ENCODE data around the gene MUC5AC. TPM values are rescaled to one million over a fixed set of nuclear protein-coding genes. Genes with fewer than 3 reads are reported as not detected.

The MUC5AC gene
- total RNA-seq, 5 donors from 2014 or later (not counting 1 experiment from before 2014, with no cell fraction given) = 0.03 TPM; not detected in 2

DNA sequence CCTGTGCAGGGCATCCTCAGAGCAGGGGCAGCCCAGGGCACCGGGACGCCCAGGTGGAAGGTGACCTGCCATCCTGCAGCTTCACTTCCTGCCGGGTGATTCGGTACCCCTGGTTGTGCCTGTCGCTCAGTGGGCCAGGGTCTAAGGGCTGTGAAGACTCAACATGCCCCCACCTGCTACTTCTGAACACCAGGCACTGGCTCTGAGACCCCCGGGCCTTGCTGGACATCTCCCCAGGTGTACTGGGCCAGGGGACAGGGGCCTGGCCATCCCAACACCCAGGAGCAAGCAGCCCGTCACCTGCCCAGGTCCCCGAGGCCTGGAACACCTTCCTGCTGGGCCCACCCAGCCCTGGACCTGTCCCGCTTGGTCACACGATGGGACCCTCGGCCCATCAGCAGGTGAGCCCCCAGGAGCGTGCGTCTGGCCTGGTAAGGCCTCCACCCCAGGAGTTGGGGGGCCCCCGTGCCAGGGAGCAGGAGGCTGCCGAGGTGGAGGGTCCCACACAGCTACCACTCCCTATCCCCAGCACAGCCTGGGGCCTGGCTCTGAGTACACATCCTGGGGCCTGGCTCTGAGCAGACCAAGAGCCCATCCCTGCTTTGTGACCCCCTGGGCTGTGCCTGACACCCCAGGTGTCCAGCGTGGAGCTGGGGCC, 61.2 kb downstream of the MUC5AC start:
- CTCF ChIA-PET = no interaction called here
- peaks cover 3 to 12% (median 8%) of the 10 kb centered on the region in 3 donors for H3K9me3 Mint-ChIP-seq
- DNase-seq = no peak

DNA sequence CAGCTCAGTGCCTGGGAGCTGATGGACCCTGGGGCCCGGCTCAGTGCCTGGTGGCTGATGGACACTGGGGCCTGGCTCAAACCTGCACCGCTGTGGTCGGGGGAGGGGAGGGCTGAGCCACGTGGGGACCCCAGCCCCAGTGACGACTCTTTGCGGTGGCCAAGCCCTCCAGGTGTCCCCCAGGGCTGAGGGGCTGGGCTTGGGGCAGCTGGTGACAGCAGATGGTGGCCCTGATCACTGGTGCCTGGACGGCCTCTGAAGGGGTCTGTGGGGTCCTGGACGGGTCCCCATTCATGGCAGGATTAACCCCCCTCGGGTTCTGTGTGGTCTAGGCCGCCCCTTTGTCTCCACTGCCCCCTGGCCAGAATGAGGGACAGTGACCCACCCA, 61.7 kb downstream of the MUC5AC start:
- no peak overlapping the region for H3K27ac Mint-ChIP-seq
- no peaks in the 10 kb centered on the region for H3K4me1 Mint-ChIP-seq
- Histone ChIP-seq H3K27ac (ENCODE audit: low read length) (no peak overlapping the region), H3K36me3 (ENCODE audit: control insufficient read depth in 2 of 2, extremely low read depth in 1 of 2, insufficient read depth in 1 of 2, low read length in 1 of 2) (no peaks in the 10 kb centered on the region), H3K9me3 (no peaks in the 10 kb centered on the region), H3K4me3 (ENCODE audit: control insufficient read depth in 1 of 2, extremely low read depth in 1 of 2, low read length in 1 of 2) (no peak overlapping the region), H3K4me1 (ENCODE audit: control insufficient read depth in 1 of 2, extremely low read depth in 1 of 2, insufficient read depth in 2 of 2, low read length in 2 of 2) (no peaks in the 10 kb centered on the region), H3K27me3 (replicated peaks in 1 of 2; ENCODE audit: control insufficient read depth in 2 of 2, extremely low read depth in 1 of 2, insufficient read depth in 2 of 2, low read length in 1 of 2) (peaks cover 0 to 56% of the 10 kb centered on the region in 2 experiments)
- DNase-seq (no peak), ATAC-seq (replicated peaks in 1 of 4) (no peak)
- POLR2A ChIA-PET = no interaction called here
- no peaks in the 10 kb centered on the region for H3K36me3 Mint-ChIP-seq
- WGBS (ENCODE audit: insufficient coverage) = 65% methylated on average over 10 of the region's 10 CpGs
- H3K27me3 Mint-ChIP-seq = peaks cover 11 to 18% of the 10 kb centered on the region in 2 donors
- H3K9me3 Mint-ChIP-seq = peaks cover 0 to 7% (median 3%) of the 10 kb centered on the region in 3 donors
- no peak overlapping the region for H3K4me3 Mint-ChIP-seq
- CTCF ChIA-PET = no interaction called here

More for the DNA sequence above, 61.2 kb downstream of the MUC5AC start:
- no peak overlapping the region for H3K4me3 Mint-ChIP-seq
- Histone ChIP-seq H3K36me3 (ENCODE audit: control insufficient read depth in 2 of 2, extremely low read depth in 1 of 2, insufficient read depth in 1 of 2, low read length in 1 of 2) (no peaks in the 10 kb centered on the region), H3K27ac (ENCODE audit: low read length) (no peak overlapping the region), H3K9me3 (no peaks in the 10 kb centered on the region), H3K4me3 (ENCODE audit: control insufficient read depth in 1 of 2, extremely low read depth in 1 of 2, low read length in 1 of 2) (no peak overlapping the region), H3K27me3 (replicated peaks in 1 of 2; ENCODE audit: control insufficient read depth in 2 of 2, extremely low read depth in 1 of 2, insufficient read depth in 2 of 2, low read length in 1 of 2) (peaks cover 0 to 53% of the 10 kb centered on the region in 2 experiments), H3K4me1 (ENCODE audit: control insufficient read depth in 1 of 2, extremely low read depth in 1 of 2, insufficient read depth in 2 of 2, low read length in 2 of 2) (no peaks in the 10 kb centered on the region)
- peaks cover 11 to 16% of the 10 kb centered on the region in 2 donors for H3K27me3 Mint-ChIP-seq
- no peak overlapping the region for H3K27ac Mint-ChIP-seq
- H3K36me3 Mint-ChIP-seq = no peaks in the 10 kb centered on the region
- H3K4me1 Mint-ChIP-seq = no peaks in the 10 kb centered on the region
- POLR2A ChIA-PET = no interaction called here
- 82% methylated on average over 14 of the region's 16 CpGs for WGBS (ENCODE audit: insufficient coverage)
- ATAC-seq (replicated peaks in 1 of 4) = no peak

DNA sequence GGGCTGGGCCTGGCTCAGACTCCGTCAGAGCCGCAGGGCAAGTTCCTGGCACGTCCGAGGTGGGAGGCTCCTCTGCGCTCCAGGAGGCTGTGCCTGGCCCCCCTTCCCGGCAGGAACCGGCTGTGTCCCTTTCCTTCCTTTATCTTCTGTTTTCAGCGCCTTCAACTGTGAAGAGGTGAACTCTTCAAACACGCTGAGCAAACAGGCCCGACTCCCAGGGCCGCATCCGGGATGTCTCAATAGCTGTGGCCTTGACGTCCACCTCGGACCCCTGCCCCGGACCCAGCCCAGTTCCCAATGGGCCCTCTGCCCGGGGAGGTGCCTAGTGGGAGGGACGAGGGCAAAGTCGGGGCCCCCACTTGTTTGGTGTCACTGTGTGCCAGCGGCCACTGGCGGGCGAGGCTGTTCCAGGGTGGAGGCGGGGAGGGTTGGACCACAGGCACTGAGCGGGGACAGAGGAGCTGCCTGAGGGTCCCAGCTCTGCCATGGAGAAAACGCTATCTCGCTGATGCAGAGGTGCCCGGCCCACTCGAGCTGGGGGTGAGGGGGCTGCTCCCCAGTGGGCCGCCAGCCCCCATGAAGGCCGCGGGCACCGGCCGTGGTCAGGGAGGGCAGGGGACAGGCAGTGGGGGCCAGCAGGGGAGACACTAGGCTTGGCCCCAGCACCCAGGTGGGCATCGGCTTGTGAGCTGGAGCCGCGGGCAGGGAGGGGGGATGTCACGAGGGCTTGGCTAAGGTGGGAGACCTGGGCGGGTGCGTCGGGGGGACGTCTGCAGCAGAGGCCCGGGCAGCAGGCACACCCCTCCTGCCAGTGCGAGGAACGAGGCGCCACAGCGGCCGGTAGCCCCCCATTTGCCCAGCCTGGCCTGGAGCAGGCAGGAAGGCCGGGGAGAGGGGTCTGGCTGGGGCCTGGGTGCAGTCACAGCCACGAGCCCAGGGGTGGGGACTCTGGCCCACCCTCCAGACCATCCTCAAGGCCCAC, 62.4 kb downstream of the MUC5AC start:
- POLR2A ChIA-PET = no interaction called here
- peaks cover 11 to 18% of the 10 kb centered on the region in 2 donors for H3K27me3 Mint-ChIP-seq
- WGBS (ENCODE audit: insufficient coverage) = 68% methylated on average over 41 of the region's 48 CpGs
- no peaks in the 10 kb centered on the region for H3K4me1 ChIP-seq (ENCODE audit: control insufficient read depth in 1 of 2, extremely low read depth in 1 of 2, insufficient read depth in 2 of 2, low read length in 2 of 2)
- no peak overlapping the region for H3K4me3 Mint-ChIP-seq
- DNase-seq (no peak), ATAC-seq (replicated peaks in 1 of 4) (no peak)
- peaks cover 0 to 62% of the 10 kb centered on the region in 2 experiments for H3K27me3 ChIP-seq (replicated peaks in 1 of 2; ENCODE audit: control insufficient read depth in 2 of 2, extremely low read depth in 1 of 2, insufficient read depth in 2 of 2, low read length in 1 of 2)
- no peaks in the 10 kb centered on the region for H3K4me1 Mint-ChIP-seq
- no peak overlapping the region for H3K4me3 ChIP-seq (ENCODE audit: control insufficient read depth in 1 of 2, extremely low read depth in 1 of 2, low read length in 1 of 2)
- no peak overlapping the region for H3K27ac ChIP-seq (ENCODE audit: low read length)
- CTCF ChIA-PET = interaction anchor here in 1 of 2 donors (1.2 kb wide), 1 partner anchor 16 kb away, joined by 4 read pairs; no protein-coding TSS in a partner anchor
- no peaks in the 10 kb centered on the region for H3K9me3 Mint-ChIP-seq
- H3K27ac Mint-ChIP-seq = no peak overlapping the region
- H3K9me3 ChIP-seq = no peaks in the 10 kb centered on the region
- H3K36me3 ChIP-seq (ENCODE audit: control insufficient read depth in 2 of 2, extremely low read depth in 1 of 2, insufficient read depth in 1 of 2, low read length in 1 of 2) = no peaks in the 10 kb centered on the region
- no peaks in the 10 kb centered on the region for H3K36me3 Mint-ChIP-seq

DNA sequence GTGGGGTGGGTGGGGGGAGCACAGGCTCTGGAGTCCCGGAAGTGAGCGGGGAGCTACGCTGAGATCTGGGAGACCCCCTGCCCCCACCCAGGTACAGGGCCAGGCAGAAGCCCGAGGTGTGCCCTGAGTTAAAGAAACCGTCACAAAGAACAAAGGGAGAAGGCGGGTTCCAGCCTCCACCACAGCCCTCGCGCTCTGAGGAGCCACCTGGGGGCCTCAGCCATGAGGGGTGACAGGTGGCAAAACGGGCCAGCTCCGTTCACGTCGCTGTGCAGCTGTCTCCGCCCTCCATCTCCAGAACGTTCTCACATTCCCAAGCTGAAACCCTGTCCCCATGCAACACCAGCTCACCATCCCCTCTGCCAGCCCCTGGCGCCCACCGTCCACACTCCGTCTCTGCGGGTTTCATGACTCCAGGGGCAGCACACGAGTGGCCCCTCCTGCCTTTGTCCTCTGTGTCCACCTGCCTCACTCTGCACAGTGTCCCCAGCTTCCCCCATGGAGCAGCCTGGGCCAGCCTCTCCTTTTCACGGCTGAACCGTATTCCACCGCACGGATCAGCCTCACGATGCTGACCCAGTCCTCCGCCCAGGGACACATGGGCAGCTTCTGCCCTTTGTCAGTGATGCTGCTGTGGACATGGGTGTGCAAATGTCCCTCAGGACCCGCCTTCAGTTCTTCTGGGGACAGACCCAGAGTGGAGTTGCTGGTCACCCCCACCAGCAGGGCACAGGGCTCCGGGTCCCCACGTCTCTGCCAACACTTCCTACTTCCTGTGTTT, 63.4 kb downstream of the MUC5AC start:
- no peaks in the 10 kb centered on the region for H3K4me1 ChIP-seq (ENCODE audit: control insufficient read depth in 1 of 2, extremely low read depth in 1 of 2, insufficient read depth in 2 of 2, low read length in 2 of 2)
- no peaks in the 10 kb centered on the region for H3K9me3 Mint-ChIP-seq
- CTCF ChIA-PET = interaction anchor here in 1 of 2 donors (1.2 kb wide), 1 partner anchor 17 kb away, joined by 4 read pairs; no protein-coding TSS in a partner anchor
- no peaks in the 10 kb centered on the region for H3K4me1 Mint-ChIP-seq
- H3K36me3 ChIP-seq (ENCODE audit: control insufficient read depth in 2 of 2, extremely low read depth in 1 of 2, insufficient read depth in 1 of 2, low read length in 1 of 2) = no peaks in the 10 kb centered on the region
- 38% methylated on average over 18 of the region's 28 CpGs for WGBS (ENCODE audit: insufficient coverage)
- peaks cover 11 to 18% of the 10 kb centered on the region in 2 donors for H3K27me3 Mint-ChIP-seq
- POLR2A ChIA-PET = no interaction called here
- H3K27ac ChIP-seq (ENCODE audit: low read length) = no peak overlapping the region
- H3K27ac Mint-ChIP-seq = peak overlapping the region in 1 of 2 donors; percentile 39
- no peak for DNase-seq
- H3K9me3 ChIP-seq = no peaks in the 10 kb centered on the region
- peaks cover 0 to 62% of the 10 kb centered on the region in 2 experiments for H3K27me3 ChIP-seq (replicated peaks in 1 of 2; ENCODE audit: control insufficient read depth in 2 of 2, extremely low read depth in 1 of 2, insufficient read depth in 2 of 2, low read length in 1 of 2)
- no peak overlapping the region for H3K4me3 Mint-ChIP-seq
- no peak for ATAC-seq (replicated peaks in 1 of 4)
- H3K36me3 Mint-ChIP-seq = no peaks in the 10 kb centered on the region
- H3K4me3 ChIP-seq (ENCODE audit: control insufficient read depth in 1 of 2, extremely low read depth in 1 of 2, low read length in 1 of 2) = no peak overlapping the region

DNA sequence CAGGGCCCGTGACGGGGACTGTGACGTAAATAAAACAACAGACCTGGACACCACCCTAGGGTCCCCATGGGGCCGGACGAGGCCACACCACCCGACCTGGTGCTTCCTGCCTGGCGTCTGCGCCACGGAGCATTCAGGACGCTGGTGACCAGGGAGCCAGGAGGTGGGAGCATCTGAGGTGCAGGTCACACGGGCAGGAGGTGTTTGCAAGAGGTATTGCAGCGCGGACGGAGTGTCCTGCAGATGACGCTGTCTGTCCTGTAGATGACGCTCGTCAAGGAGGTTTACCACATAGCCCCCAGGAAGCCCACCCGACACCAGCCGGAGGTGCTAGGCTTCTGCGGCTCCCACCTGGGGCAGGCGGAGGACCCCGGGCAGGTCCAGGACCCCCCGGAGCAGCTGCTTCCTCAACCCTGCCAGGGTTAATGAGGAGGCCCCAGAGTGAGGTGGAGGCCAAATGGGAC, 64.1 kb downstream of the MUC5AC start:
- peaks cover 11 to 17% of the 10 kb centered on the region in 2 donors for H3K27me3 Mint-ChIP-seq
- no peak for DNase-seq
- no peak for ATAC-seq (replicated peaks in 1 of 4)
- H3K27ac Mint-ChIP-seq = no peak overlapping the region
- Histone ChIP-seq H3K36me3 (ENCODE audit: control insufficient read depth in 2 of 2, extremely low read depth in 1 of 2, insufficient read depth in 1 of 2, low read length in 1 of 2) (no peaks in the 10 kb centered on the region), H3K9me3 (no peaks in the 10 kb centered on the region), H3K4me3 (ENCODE audit: control insufficient read depth in 1 of 2, extremely low read depth in 1 of 2, low read length in 1 of 2) (no peak overlapping the region), H3K27ac (ENCODE audit: low read length) (no peak overlapping the region), H3K4me1 (ENCODE audit: control insufficient read depth in 1 of 2, extremely low read depth in 1 of 2, insufficient read depth in 2 of 2, low read length in 2 of 2) (no peaks in the 10 kb centered on the region), H3K27me3 (replicated peaks in 1 of 2; ENCODE audit: control insufficient read depth in 2 of 2, extremely low read depth in 1 of 2, insufficient read depth in 2 of 2, low read length in 1 of 2) (peaks cover 0 to 62% of the 10 kb centered on the region in 2 experiments)
- no peaks in the 10 kb centered on the region for H3K9me3 Mint-ChIP-seq
- 87% methylated on average over 21 of the region's 23 CpGs for WGBS (ENCODE audit: insufficient coverage)
- POLR2A ChIA-PET = no interaction called here
- no peak overlapping the region for H3K4me3 Mint-ChIP-seq
- CTCF ChIA-PET = no interaction called here
- no peaks in the 10 kb centered on the region for H3K36me3 Mint-ChIP-seq
- no peaks in the 10 kb centered on the region for H3K4me1 Mint-ChIP-seq
